ENCODE results near the gene SORBS1. TPM values are rescaled to one million over a fixed set of nuclear protein-coding genes. Genes with fewer than 3 reads are reported as not detected.

Gene SORBS1
- 697 TPM for total RNA-seq
- long read RNA-seq, transcript SORBS1-221 (4 exons, 466 nt), result major isoform, 10 of 351 reads
- long read RNA-seq, partial matches to known transcripts, result 188 of 351 reads
- long read RNA-seq, other reads (novel, unspliced or antisense), result 149 of 351 reads

DNA sequence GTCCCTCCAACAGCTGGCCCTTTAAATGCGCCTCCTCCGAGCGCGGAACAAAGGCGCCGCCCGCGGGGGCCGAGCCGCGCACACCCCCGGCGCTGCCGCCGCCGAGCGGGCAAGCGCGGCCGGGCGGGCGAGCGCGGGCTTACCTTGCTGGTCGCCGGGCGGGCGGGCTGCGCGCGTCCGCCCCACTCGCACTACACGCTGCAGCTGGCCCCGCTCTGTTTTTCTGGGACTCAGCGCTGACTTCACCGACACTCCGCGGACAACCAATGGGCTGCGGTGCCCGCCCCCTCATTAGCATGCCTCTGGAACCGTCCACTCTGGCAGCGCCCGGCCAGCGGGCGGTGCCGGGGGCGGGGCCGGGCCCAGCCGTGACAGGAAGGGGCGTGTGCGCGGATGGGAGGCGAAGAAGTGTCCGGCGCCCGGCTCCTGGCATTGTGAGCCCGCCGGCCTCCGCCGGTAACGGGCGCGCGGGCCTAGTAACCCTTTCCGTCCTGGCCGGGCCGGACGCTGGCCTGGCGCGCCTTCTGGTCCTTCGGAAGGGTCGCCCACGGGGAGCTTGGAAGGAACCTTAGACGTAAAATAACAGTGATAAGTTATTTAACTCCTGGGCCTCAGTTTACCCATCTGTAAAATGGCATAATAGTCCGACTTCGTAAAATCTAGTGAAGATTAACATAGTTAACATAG, at the start of gene SORBS1:
Gene SORBS1, minus strand, starts transcription at position 195 of the 687 bp plus-strand sequence. CDS start 120,236 bp downstream, outside the sequence.
- intact Hi-C loops (cut with DNase I), result no loop called here
- ATAC-seq (ENCODE audit: poor library complexity) (peak; percentile 98), DNase-seq (peak; percentile 97)

DNA sequence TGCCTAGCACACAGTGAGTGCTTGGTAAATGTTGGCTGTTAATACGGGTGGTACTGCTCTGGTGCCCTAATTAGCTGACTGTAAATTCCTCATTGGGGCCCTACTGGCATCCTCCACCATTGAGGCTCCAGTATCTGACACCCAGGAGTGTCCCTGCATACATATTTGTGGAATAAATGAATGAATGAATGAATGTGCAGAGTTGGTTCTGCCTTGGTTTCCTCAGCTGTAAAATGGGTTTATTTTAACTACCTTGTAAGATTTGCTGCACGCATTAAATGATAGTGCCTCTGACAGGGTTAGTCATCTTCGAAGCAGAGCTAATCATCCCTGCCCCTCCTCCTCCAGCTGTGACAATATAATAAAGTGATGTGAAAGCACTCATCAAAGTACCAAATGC, 49.6 kb upstream of the SORBS1 start:
- DNase-seq (no peak), ATAC-seq (ENCODE audit: poor library complexity) (no peak)
- intact Hi-C loops (cut with DNase I), result no loop called here

DNA sequence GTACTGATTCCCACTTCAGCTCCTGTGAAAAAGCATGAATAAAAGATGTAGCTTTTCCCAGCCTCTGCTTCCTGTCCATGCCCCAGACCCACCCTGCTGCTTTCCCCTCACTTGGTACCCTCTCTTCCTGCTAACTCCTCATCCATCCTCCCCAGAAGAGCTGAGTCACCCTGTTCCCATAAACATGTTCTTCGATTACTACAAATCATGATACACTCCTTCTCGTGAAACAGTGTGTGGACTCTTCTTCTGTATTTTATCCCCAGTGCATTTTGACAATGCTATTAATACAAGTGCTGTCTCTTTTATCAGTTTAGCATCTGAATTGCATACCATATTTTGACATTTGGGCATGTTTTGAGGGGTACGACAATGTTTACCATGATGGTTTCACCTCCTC, 45.8 kb upstream of the SORBS1 start:
- ATAC-seq (ENCODE audit: poor library complexity), result no peak
- no peak for DNase-seq
- intact Hi-C loops (cut with DNase I), result no loop called here

DNA sequence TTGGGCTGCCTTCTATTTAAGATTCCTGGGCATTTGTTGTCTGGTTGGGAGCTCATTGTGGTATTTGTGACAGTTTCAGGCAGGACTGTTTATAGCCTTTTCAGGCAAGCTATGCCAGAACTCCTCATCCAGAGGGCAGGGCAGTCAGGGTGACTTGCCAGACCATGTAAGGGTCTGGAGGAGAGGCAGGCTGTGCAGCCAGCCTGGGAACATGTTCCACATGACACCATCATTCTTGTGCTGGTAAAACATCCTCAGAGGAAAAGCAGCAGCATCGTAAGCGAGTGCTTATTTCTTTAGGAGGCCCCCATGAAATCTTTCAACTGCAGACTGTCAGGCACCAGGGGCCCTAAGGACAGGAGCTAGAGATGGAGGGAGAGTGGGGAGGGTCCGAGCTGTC, 44.0 kb upstream of the SORBS1 start:
- DNase-seq, result no peak
- intact Hi-C loops (cut with DNase I), result no loop called here
- peak; percentile 47 for ATAC-seq (ENCODE audit: poor library complexity)

DNA sequence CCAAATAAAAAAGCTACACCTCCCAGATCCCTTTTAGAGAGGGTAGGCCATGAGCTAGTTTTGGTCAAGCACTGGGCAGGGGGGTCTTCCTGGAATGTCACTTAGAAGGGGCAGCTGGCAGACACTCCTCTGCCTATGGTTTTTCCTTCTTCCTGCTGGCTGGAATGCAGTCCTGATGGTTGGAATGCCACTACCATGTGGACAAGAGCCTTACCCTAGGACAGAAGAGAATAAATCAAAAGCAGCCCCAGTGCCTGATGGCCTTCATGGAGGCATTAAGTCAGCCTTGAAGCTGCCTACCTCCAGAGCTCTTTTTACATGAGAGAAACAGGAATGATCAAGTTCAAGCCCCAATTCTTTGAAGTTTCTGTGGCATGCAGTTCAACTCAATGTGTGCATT, 43.5 kb upstream of the SORBS1 start:
- ATAC-seq (ENCODE audit: poor library complexity), result no peak
- no peak for DNase-seq
- intact Hi-C loops (cut with DNase I), result no loop called here

DNA sequence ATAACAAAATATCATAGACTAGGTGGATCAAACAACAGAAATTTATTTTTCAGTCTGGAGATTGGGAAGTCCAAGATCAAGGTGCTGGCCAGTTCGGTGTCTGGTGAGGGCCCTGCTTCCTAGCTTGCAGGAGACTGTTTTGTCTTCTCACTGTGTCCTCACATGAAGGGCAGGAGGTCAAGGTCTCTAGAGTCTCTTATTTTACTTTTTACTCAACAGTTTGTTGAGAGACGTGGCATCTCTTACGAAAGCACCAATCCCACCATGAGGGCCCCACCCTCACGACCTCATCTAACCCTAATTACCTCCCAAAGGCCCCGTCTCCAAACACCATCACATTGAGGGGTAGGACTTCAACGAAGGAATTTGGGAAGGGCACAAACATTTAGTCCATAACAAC, 41.2 kb upstream of the SORBS1 start:
- DNase-seq (no peak), ATAC-seq (ENCODE audit: poor library complexity) (no peak)
- intact Hi-C loops (cut with DNase I), result no loop called here

DNA sequence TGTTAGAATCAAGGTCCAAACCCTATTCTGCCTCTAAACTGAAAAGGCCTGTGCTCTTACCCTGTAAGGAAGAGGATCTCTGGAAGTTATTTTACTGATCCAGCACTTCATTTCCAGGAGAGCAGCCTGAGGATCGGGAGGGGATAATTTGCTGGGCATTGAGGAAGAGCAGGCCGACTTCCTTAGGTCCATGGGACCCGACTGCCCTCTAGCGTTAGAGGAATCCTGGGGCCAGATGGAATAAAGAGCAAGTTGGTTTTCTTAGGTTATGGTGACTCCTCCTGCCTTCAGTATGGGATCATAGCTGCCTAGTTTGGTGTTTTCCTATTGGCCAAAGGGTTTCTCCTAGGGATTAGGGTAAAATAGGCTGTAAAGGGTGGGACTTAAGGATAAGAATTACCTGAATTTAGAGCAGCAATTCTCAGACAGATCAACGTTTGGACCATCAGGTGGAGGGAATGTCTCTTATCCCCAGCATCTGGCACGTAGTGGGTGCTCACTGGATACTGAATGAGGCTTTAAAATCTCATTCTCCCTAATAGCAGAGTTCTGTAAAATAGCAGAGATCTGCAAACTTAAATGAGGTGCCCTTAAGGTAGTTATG, 40.0 kb upstream of the SORBS1 start:
- ATAC-seq (ENCODE audit: poor library complexity) (peak; percentile 93), DNase-seq (peak; percentile 81)
- intact Hi-C loops (cut with DNase I), result loop anchor here (2.0 kb wide), 2 partner anchors 170 to 226 kb away; no protein-coding TSS in a partner anchor

DNA sequence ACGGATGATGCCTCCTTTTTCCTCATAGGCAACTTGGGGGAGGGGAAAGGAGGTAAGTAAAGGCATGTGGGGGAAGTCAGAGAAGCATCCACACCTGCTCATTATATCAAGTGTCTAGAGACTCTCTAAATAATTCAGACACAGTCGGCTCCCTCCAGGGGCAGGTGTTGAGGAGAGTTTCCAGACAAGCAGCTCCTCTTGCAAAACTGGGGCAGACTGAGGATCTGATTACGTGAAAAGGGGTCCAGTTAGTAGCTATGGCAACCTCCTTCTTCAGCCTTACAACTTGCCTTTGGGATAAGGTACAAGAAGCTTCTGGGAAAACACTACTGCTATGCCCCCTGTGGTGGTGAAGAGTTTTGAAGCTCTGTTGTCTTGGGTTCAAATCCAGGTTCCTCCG, 39.0 kb upstream of the SORBS1 start:
- ATAC-seq (ENCODE audit: poor library complexity), result no peak
- intact Hi-C loops (cut with DNase I), result loop anchor here (2.0 kb wide), 2 partner anchors 169 to 225 kb away; no protein-coding TSS in a partner anchor
- no peak for DNase-seq

DNA sequence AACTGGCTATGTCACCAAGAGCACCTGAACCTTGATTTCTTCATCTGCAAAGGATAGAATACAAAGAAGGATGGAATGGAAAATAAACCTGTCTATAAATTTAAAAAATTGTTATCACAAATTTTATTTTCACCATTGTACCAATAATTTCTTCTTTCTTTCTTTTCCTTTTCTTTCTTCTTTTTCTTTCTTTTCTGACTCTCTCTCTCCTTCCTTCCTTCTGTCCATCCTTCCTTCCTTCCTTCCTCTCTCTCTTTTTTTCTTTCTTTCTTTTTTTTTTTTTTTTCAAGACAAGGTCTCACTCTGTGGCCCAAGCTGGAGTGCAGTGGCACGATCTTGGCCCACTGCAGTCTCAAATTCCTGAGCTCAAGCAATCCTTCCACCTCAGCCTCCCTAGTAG, 36.6 kb upstream of the SORBS1 start:
- no peak for DNase-seq
- no peak for ATAC-seq (ENCODE audit: poor library complexity)
- intact Hi-C loops (cut with DNase I), result no loop called here

DNA sequence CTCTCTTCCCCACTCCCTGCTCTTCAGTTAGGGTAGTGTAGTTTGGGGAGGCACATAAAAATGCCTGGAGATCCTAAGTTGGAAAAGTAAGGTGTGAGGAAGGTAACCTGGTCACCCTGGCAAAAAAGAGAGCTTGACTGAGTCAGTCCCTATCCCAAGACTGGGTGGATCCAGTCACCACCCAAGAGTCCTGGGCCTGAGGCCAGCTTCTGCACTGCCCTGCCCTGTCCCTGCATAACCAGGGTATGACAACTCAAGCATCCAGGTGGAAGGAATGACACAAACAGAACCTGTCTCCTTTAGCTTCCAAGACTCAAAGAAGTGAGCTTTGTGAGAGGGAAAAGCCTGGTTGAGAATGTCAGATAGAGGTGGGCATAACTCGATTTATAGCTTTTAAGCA, 26.9 kb upstream of the SORBS1 start:
- no peak for DNase-seq
- ATAC-seq (ENCODE audit: poor library complexity), result no peak
- intact Hi-C loops (cut with DNase I), result no loop called here

DNA sequence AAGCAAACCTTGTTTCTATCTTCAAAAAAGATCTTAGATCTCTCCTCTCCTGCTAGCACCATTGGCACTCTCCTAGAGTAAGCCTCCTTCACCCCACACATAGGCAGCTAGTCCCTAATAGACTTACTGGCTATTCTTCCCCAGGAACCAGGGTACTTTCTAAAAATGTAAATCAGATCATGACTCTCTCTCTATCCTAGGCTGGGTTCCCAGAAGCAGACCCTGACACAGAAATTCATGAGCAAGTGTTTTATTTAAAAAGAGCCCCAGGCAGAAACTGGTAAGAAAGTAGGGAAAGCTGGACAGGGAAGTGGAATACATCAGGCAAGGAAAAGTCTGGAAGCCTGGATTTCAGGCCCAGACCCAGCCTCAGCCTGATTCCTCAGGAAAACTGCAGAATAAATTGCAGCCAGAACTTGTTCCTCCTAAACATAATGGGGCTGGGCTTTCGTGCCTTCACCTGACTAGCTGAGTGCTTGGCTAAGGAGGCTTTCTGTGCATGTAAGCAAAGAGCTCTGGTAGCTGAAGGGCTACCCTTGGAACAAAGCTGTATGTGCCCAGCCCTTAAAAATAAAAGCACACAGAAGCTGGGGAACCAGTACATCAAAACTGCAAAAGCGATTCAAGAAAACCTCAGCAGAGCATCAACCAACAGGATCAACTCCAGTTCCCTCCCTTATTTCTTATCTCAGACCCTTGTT, 18.8 kb upstream of the SORBS1 start:
- intact Hi-C loops (cut with DNase I), result no loop called here
- ATAC-seq (ENCODE audit: poor library complexity) (no peak), DNase-seq (no peak)

DNA sequence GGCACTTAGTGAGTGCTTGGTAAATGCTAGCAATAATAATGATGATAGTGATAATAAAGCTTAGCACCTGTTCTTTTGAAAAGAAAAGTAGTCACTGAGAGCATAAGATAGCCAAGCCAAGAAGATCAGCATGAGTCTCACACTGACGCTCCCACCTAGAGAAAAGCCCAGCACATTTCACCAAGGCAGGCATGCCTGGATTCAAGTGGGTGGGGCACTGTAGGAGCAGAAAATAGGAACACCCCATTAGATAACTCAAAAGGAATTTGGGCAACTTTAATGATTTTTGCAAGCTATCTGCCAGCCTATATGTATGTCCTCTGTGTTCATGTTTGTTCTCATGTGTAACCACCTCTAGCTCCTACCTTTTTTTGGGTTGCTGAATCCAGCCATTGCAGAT, 18.1 kb upstream of the SORBS1 start:
- DNase-seq (no peak), ATAC-seq (ENCODE audit: poor library complexity) (no peak)
- intact Hi-C loops (cut with DNase I), result no loop called here

DNA sequence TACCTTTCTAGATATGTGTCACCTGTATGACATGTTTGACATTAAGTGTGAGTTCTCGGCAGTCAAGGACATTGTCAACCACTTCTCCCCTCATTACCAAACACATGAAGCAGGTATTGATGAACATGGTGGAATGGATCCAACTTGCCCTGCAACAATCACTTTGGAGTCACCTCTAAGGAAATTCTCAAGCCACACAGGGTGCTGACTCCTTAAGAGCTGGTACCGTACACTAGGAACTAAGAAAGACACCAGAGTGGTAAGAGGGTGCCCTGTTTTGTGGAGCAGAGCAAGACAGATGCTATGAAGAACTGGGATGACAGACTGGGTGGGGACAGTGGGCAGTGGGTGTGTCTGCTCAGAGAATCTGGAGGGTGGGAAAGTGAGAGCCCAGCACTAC, 17.4 kb upstream of the SORBS1 start:
- no peak for DNase-seq
- no peak for ATAC-seq (ENCODE audit: poor library complexity)
- intact Hi-C loops (cut with DNase I), result no loop called here

DNA sequence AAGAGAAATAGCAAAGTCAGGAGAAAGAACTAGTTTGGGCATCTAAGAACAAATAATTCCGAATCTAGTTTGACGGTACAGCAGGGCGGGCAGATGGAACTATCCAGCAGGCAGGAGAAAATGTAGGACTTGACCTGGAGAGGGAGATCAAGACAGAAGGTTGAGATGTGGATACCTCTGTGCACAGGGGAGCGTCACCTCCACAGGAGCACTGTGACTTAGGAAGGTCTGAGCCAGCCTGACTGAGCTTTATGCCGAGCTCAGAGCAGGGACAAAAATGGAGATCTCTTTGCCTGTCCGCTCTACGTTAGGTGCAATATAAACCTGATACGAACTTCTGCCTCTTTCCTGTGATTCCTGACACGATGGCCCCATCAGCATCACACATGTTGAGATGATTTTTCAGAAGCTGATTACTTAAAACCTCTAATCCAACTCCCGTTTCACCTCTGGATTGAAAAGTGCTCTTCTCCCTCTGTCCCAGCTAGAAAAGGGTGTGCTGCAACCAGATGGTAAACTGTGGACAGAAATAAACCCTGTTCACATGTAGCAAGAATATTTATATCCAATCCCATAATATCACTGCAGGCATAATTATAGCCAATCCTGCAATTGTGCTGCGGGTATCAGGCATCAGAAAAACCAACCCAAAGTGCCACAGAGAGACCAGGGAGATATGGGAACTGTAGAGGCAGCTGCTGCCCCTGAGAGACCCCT, 13.6 kb upstream of the SORBS1 start:
- ATAC-seq (ENCODE audit: poor library complexity), result peak; percentile 54
- intact Hi-C loops (cut with DNase I), result no loop called here
- no peak for DNase-seq

DNA sequence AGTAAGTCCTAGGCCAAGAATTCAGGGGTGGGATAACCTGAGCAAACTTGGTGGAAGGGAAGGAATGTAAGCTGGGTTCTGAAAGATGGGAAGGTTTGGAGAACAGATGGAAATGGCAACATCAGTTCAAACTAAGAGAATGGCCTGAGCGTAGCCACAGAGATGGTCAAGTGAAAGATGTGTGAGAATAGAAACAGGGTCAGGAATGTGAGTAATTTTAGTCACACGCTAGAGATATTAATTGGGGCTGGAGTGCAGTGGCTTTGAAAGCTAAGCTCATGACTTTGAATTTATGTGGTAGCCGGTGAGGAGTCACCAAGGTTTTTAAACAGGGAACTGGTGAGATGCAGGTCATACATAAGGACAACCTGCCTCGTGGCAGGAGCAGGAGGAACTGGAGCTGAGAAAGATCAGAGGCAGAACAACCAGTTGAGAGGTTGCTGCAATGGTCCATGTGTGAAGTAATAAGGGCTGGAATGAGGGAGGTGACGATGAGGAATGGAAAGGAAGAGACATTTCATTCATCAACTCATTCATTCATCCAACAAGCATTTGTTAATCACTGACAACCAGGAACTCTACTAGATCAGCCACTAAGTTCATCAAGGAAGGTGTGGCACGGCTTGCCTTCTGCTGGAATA, 12.9 kb upstream of the SORBS1 start:
- intact Hi-C loops (cut with DNase I), result no loop called here
- ATAC-seq (ENCODE audit: poor library complexity), result peak; percentile 61
- DNase-seq, result no peak

DNA sequence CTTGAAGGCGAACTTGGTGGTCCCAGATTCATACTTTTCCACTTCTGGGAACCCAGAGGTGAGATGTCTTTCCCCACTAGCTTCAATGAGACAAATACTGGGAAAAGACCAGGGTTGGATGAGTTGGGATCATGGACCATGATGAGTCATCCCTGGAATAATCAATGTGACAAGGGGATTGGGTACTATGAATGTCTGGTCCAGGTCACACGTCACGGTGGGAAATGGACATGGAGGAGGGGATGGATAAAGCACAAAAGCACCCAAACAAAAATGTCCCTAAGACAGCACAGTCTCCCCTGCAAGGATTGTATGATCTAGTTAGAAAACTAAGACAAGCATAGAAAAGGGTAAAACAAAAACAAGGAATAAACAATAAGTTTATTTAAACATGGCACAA, 12.4 kb upstream of the SORBS1 start:
- no peak for DNase-seq
- intact Hi-C loops (cut with DNase I), result no loop called here
- ATAC-seq (ENCODE audit: poor library complexity), result no peak

DNA sequence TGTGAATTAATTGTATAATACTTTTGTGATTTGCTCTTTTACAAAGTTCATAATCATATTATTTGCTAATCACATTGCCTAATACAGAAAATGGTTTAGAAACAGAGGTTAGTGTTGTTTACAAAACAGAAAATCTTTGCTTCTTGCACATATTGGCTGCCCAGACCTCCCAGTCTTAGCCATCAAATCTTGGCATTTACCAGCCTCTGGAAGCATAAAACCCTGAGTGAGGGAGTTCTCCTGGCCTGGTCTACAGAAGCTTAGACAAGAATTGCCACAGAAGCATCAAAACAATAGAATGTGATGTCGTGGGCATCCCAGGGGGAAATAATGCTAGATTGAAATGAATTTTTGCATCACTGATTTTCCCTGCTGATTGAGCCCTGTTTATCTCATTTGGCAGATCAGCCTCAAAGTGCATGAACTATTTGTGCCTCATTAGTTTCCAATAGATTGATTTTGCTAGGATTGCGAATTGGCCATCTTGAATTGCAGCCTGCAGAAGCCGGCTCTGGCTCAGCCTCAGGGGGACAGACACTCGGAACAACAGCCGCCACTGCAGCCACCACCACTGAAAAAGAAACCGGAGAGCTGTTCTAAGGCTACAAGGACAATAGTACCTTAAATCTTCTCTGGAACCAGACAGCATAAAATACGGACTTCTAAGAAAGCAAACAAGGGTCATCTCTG, 11.1 kb upstream of the SORBS1 start:
- no peak for ATAC-seq (ENCODE audit: poor library complexity)
- intact Hi-C loops (cut with DNase I), result no loop called here

DNA sequence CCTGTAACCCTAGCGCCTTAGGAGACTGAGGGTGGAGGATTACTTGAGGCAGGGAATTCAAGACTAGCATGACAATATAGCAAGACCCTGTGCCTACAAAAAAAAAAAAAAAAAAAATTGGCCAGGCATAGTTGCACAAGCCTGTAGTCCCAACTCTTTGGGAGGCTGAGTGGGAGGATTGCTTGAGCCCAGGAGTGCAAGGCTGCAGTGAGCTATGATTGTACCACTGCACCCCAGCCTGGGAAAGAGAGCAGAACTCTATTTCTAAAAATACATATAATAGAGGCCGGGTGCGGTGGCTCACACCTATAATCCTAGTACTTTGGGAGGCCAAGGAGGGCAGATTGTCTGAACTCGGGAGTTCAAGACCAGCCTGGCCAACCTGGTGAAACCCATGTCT, 10.2 kb upstream of the SORBS1 start:
- ATAC-seq (ENCODE audit: poor library complexity) (no peak), DNase-seq (no peak)
- intact Hi-C loops (cut with DNase I), result no loop called here

More for the DNA sequence above, 11.1 kb upstream of the SORBS1 start:
- DNase-seq, result no peak

Data from Right ventricle myocardium superior (tissue), 1 donor.